Type B pancreatic cell (in vitro differentiated cells): ENCODE measurements around the gene MGMT. TPM values are rescaled to one million over a fixed set of nuclear protein-coding genes. Genes with fewer than 3 reads are reported as not detected.

Experiments
- DNase-seq: peaks from one replicate; pipeline ENCODE4 v3.0.0; 2021; ENCODE audit warnings: mixed read lengths; ENCODE audit not compliant: unreplicated experiment; ENCODE audit errors: extremely low spot score
- H3K27ac Mint-ChIP-seq: 2 replicates; pipeline ENCODE4 v1.8.0; 2021; ENCODE audit warnings: mild to moderate bottlenecking, mixed read lengths
- H3K27me3 Mint-ChIP-seq: 2 replicates; pipeline ENCODE4 v1.8.0; 2021; ENCODE audit warnings: mixed read lengths
- H3K36me3 Mint-ChIP-seq: 2 replicates; pipeline ENCODE4 v1.8.0; 2021; ENCODE audit warnings: mixed read lengths
- H3K4me1 Mint-ChIP-seq: one replicate; pipeline ENCODE4 v1.8.0; 2021; ENCODE audit warnings: mixed read lengths; ENCODE audit not compliant: unreplicated experiment
- H3K4me3 Mint-ChIP-seq: 2 replicates; pipeline ENCODE4 v1.8.0; 2021; ENCODE audit warnings: mild to moderate bottlenecking, mixed read lengths
- H3K9me3 Mint-ChIP-seq: 2 replicates; pipeline ENCODE4 v1.8.0; 2021; ENCODE audit warnings: mixed read lengths
- CTCF ChIP-seq: fragments of 200-600 bp; sonication (generic); conservative IDR thresholded peaks from 2 replicates; pipeline ENCODE4 v1.5.0; 2021; ENCODE audit warnings: antibody characterized with exemption, mild to moderate bottlenecking
- total RNA-seq: library from RNA; stranded (reverse); gene quantifications from 2 replicates; pipeline ENCODE4 v1.2.1, GENCODE V29; 2021; ENCODE audit warnings: low replicate concordance

Gene MGMT
- total RNA-seq, 1 donor from 2014 or later: 18.8 TPM

DNA sequence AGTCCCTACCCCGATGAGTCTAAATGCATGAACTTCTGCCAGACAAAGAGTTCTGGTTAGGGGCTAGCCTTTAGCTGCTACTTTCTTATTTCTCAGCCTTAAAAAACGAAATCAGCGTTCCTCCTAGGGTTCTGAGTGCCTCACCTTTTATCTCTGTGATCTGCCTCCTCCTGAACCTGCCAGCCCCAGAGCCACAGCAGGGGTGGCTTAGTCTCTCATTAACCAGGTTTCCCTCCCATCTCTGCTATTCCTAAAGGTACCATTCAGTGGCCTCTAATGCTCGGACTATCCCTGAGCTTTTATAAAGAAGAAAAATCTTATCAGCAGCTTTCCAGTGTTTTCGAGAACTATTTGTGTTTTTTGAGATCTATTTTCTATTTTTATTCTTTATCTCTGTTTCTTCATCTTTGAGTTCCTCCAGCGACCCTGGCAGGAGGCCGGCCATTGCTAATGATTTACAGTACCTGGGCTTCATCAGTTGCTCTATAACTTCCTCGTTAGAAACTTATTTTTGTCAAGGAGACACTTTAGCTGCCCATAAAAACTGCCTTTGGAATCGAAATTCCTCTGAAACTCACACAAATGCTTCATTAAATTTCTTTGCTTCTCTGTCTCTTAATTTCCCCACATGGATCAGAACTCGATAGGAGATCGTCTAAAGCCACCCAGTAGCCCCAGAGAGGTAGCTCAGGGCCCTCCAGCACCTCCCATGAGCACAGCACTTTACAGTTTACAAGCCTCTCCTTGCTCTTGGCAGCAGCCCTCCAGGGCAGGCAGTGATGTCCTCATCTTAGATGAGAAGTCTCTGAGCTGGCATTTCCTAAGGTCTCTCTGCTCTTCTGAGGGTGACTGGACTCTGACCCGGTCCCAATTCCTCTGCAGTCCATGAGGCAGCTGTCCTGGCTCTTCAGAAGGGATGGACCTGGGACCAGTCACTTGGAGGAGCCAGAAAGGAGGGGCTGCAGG, 347.9 kb downstream of the MGMT start:
- TF ChIP-seq CTCF: no peak
- no peaks in the 10 kb centered on the region for H3K9me3 Mint-ChIP-seq
- peaks cover 15% of the 10 kb centered on the region for H3K4me1 Mint-ChIP-seq
- no peak for DNase-seq
- H3K36me3 Mint-ChIP-seq: no peaks in the 10 kb centered on the region
- H3K27ac Mint-ChIP-seq: no peak overlapping the region
- H3K4me3 Mint-ChIP-seq: no peak overlapping the region
- peaks cover 9% of the 10 kb centered on the region for H3K27me3 Mint-ChIP-seq

GRCh38 chr10:129815898-129816655, 349.0 kb downstream of the MGMT start:
- peaks cover 9% of the 10 kb centered on the region for H3K27me3 Mint-ChIP-seq
- no peak overlapping the region for H3K27ac Mint-ChIP-seq
- peaks cover 15% of the 10 kb centered on the region for H3K4me1 Mint-ChIP-seq
- no peak for DNase-seq
- no peak for TF ChIP-seq CTCF
- no peaks in the 10 kb centered on the region for H3K9me3 Mint-ChIP-seq
- H3K36me3 Mint-ChIP-seq: no peaks in the 10 kb centered on the region
- no peak overlapping the region for H3K4me3 Mint-ChIP-seq

- H3K9me3 Mint-ChIP-seq: no peaks in the 10 kb centered on the region
- H3K4me1 Mint-ChIP-seq: peaks cover 15% of the 10 kb centered on the region
- no peak for DNase-seq
- no peak for TF ChIP-seq CTCF
- H3K27ac Mint-ChIP-seq: no peak overlapping the region
- H3K27me3 Mint-ChIP-seq: peaks cover 9% of the 10 kb centered on the region
- no peak overlapping the region for H3K4me3 Mint-ChIP-seq
- H3K36me3 Mint-ChIP-seq: no peaks in the 10 kb centered on the region
These were observed 349.6 kb downstream of the MGMT start for GRCh38 chr10:129816656-129817045.
